Measurements from ENCODE around the gene GEMIN7. TPM values are rescaled to one million over a fixed set of nuclear protein-coding genes. Genes with fewer than 3 reads are reported as not detected.

Gene GEMIN7
- 10 to 100 TPM; 11.4 to 22.0 (median 17.0) TPM for total RNA-seq
- polyA plus RNA-seq, result 10 to 100 TPM; 25.0 to 40.8 TPM
- long read RNA-seq, donor 1, partial matches to known transcripts, result 0 of 9 reads
- long read RNA-seq, donor 1, other reads (novel, unspliced or antisense), result 1 of 9 reads
- long read RNA-seq, donor 2, transcript GEMIN7-204 (3 exons, 576 nt), result major isoform, 6 of 17 reads
- long read RNA-seq, donor 2, partial matches to known transcripts, result 2 of 17 reads
- long read RNA-seq, donor 2, other reads (novel, unspliced or antisense), result 0 of 17 reads
- long read RNA-seq, donor 3, transcript GEMIN7-204 (3 exons, 576 nt), result major isoform, 5 of 15 reads
- long read RNA-seq, donor 3, partial matches to known transcripts, result 1 of 15 reads
- long read RNA-seq, donor 3, other reads (novel, unspliced or antisense), result 0 of 15 reads

GRCh38 chr19:45079063-45079910 lies at the start of gene GEMIN7:
TSS of gene GEMIN7 (plus strand) at chr19:45079260. CDS start at chr19:45090115, 10,855 bp downstream.
- Histone ChIP-seq H3K4me1 (peaks cover 6 to 47% (median 28%) of the 10 kb centered on the region in 12 donors), H3K27ac (peak within 1 kb of the TSS; percentile 60 to 87 (median 74)), H3K27me3 (no peaks in the 10 kb centered on the region), H3K9me3 (no peaks in the 10 kb centered on the region), H3K4me3 (peak within 1 kb of the TSS; percentile 81 to 100 (median 94)), H3K36me3 (peaks cover 0 to 13% (median 7%) of the 10 kb centered on the region in 9 donors)
- DNase-seq (peak; percentile 73 to 86 (median 81)), ATAC-seq (peak; percentile 77 to 89 (median 87))
- WGBS, 4 donors, result 0% methylated on average over 34 to 61 of the region's 61 CpGs
- peak in 1 of 2 donors; percentile 63 for TF ChIP-seq POLR2A (IDR thresholded peaks at IDR 0.05)
- peak in 3 of 12 donors; percentile 12 to 21 (median 16) for TF ChIP-seq CTCF (IDR thresholded peaks at IDR 0.05)
- intact Hi-C loops (cut with DNase I), result loop anchor here in 3 of 10 donors (1.0 to 5.0 kb wide), 4 partner anchors 12 to 98 kb away; partner anchors contain the start of genes PPP1R37 (in 2 of the 3), BLOC1S3 (in 1 of the 3), CLASRP (in 1 of the 3) and TRAPPC6A (in 1 of the 3)

GRCh38 chr19:45030825-45031224 lies 48.2 kb upstream of the GEMIN7 start:
- Histone ChIP-seq H3K27ac (no peak overlapping the region), H3K4me1 (no peaks in the 10 kb centered on the region), H3K36me3 (peaks cover 0 to 95% (median 56%) of the 10 kb centered on the region in 9 donors), H3K4me3 (no peak overlapping the region), H3K27me3 (no peaks in the 10 kb centered on the region), H3K9me3 (peaks cover 0 to 4% (median 0%) of the 10 kb centered on the region in 12 donors)
- TF ChIP-seq CTCF (IDR thresholded peaks at IDR 0.05), result no peak
- TF ChIP-seq POLR2A (IDR thresholded peaks at IDR 0.05), result no peak
- intact Hi-C loops (cut with DNase I), result no loop called here
- no peak for ATAC-seq
- no peak for DNase-seq
- 89 to 97% (median 94%) methylated on average over 6 of the region's 6 CpGs for WGBS, 4 donors

- DNase-seq, result no peak
- ATAC-seq, result no peak
- Histone ChIP-seq H3K4me3 (no peak overlapping the region), H3K27me3 (no peaks in the 10 kb centered on the region), H3K27ac (no peak overlapping the region), H3K9me3 (peaks cover 0 to 4% (median 0%) of the 10 kb centered on the region in 12 donors), H3K36me3 (peaks cover 0 to 98% (median 56%) of the 10 kb centered on the region in 9 donors), H3K4me1 (no peaks in the 10 kb centered on the region)
- intact Hi-C loops (cut with DNase I), result no loop called here
- no peak for TF ChIP-seq CTCF (IDR thresholded peaks at IDR 0.05)
- no peak for TF ChIP-seq POLR2A (IDR thresholded peaks at IDR 0.05)
- 71 to 73% (median 72%) methylated on average over 12 to 18 of the region's 18 CpGs for WGBS, 4 donors
Observed at GRCh38 chr19:45032421-45032820, 46.6 kb upstream of the GEMIN7 start.

Data from heart left ventricle (tissue), 16 donors.